K562 (cell line): ENCODE results near the gene C4A. TPM values are rescaled to one million over a fixed set of nuclear protein-coding genes. Genes with fewer than 3 reads are reported as not detected.

Experiments
- C11orf30 ChIP-seq: fragments of 450-650 bp; IDR thresholded peaks from 2 replicates; pipeline ENCODE4 v1.6.1; 2016; ENCODE audit warnings: low read depth, mild to moderate bottlenecking
- CBX3 ChIP-seq, 2 experiments: IDR thresholded peaks; 1 replicate in 1 of 2; 2 replicates in 1 of 2; pipeline ENCODE4 v1.6.1; 2012; ENCODE audit warnings: inconsistent platforms in 2 of 2, low read length in 2 of 2, borderline replicate concordance in 1 of 2, control low read depth in 1 of 2
- DMBX1 ChIP-seq: fragments of 250-450 bp; sonication (Bioruptor Pico); IDR thresholded peaks from 2 replicates; pipeline ENCODE4 v1.8.0; 2022; ENCODE audit warnings: inconsistent platforms, mild to moderate bottlenecking, moderate library complexity, borderline replicate concordance
- EP300 ChIP-seq: IDR thresholded peaks from 2 replicates; pipeline ENCODE4 v1.6.1; 2012; ENCODE audit warnings: low read length, improper control_type of control experiment
- HNRNPLL ChIP-seq: fragments of 200-400 bp; formaldehyde crosslinking; IDR thresholded peaks from 2 replicates; pipeline ENCODE4 v1.6.1; 2017; ENCODE audit warnings: low read length, low read depth, mild to moderate bottlenecking; ENCODE audit not compliant: poor library complexity, severe bottlenecking
- KDM4B ChIP-seq, 2 experiments: fragments of 450-650 bp in 1 of 2; sonication (generic) in 1 of 2; IDR thresholded peaks; 2 replicates each; pipeline ENCODE4 v1.6.1; 2016 to 2017; ENCODE audit warnings: borderline replicate concordance in 2 of 2, antibody characterized with exemption in 1 of 2, low read depth in 1 of 2, mild to moderate bottlenecking in 1 of 2
- L3MBTL2 ChIP-seq: fragments of 450-650 bp; IDR thresholded peaks from 2 replicates; pipeline ENCODE4 v1.6.1; 2016; ENCODE audit warnings: mild to moderate bottlenecking, moderate library complexity
- MEF2A ChIP-seq: IDR thresholded peaks from 2 replicates; pipeline ENCODE4 v1.6.1; 2011; ENCODE audit warnings: low read depth, mild to moderate bottlenecking, low read length, moderate library complexity; ENCODE audit not compliant: control insufficient read depth
- MEF2D ChIP-seq: conservative IDR thresholded peaks from 2 replicates; pipeline ENCODE4 v1.6.1; 2016; ENCODE audit warnings: low read depth, missing genetic modification characterization, missing compliant biosample characterization
- NCOA2 ChIP-seq, 2 experiments: fragments of 450-650 bp; IDR thresholded peaks; 2 replicates each; pipeline ENCODE4 v1.6.1; 2018; ENCODE audit warnings: mild to moderate bottlenecking in 2 of 2, moderate library complexity in 1 of 2; ENCODE audit not compliant: partially characterized antibody in 2 of 2
- NR2C1 ChIP-seq, 2 experiments: fragments of 450-650 bp; IDR thresholded peaks; 2 replicates each; pipeline ENCODE4 v1.6.1; 2017; ENCODE audit warnings: mild to moderate bottlenecking in 2 of 2, antibody characterized with exemption in 1 of 2, inconsistent platforms in 1 of 2, missing compliant biosample characterization in 1 of 2, missing genetic modification characterization in 1 of 2
- OTX1 ChIP-seq: fragments of 450-650 bp; formaldehyde crosslinking; IDR thresholded peaks from 2 replicates; pipeline ENCODE4 v1.4.0; 2022; ENCODE audit warnings: mild to moderate bottlenecking
- RAD21 ChIP-seq, 2 experiments: fragments of 250-450 bp in 1 of 2; fragments of 450-650 bp in 1 of 2; sonication (Bioruptor Pico) in 1 of 2; formaldehyde crosslinking in 1 of 2; IDR thresholded peaks in 1 of 2; conservative IDR thresholded peaks in 1 of 2; 2 replicates each; pipeline versions ENCODE4 v1.4.0 to v1.8.0; 2020 to 2022; ENCODE audit warnings: mild to moderate bottlenecking in 2 of 2, moderate library complexity in 1 of 2
- SIN3B ChIP-seq: fragments of 450-650 bp; IDR thresholded peaks from 2 replicates; pipeline ENCODE4 v1.6.1; 2017; ENCODE audit warnings: low read depth, mild to moderate bottlenecking, moderate library complexity
- SMAD3 ChIP-seq: fragments of 450-650 bp; formaldehyde crosslinking; conservative IDR thresholded peaks from 2 replicates; pipeline ENCODE4 v1.4.0; 2020; ENCODE audit warnings: mild to moderate bottlenecking
- SMARCA4 ChIP-seq: fragments of 450-650 bp; IDR thresholded peaks from 2 replicates; pipeline ENCODE4 v1.6.1; 2016
- SREBF1 ChIP-seq: fragments of 150-350 bp; IDR thresholded peaks from 2 replicates; pipeline ENCODE4 v1.6.1; 2014; ENCODE audit warnings: antibody characterized with exemption, low read depth, low read length, borderline replicate concordance
- SREBF2 ChIP-seq: sonication (generic); formaldehyde crosslinking; IDR thresholded peaks from 2 replicates; pipeline ENCODE4 v1.4.0; 2020; ENCODE audit warnings: mild to moderate bottlenecking, missing genetic modification reagents
- SRSF1 ChIP-seq: fragments of 200-400 bp; formaldehyde crosslinking; IDR thresholded peaks from 2 replicates; pipeline ENCODE4 v1.6.1; 2017; ENCODE audit warnings: mild to moderate bottlenecking, low read depth, low read length, moderate library complexity
- TAL1 ChIP-seq: fragments of 450-650 bp; IDR thresholded peaks from 2 replicates; pipeline ENCODE4 v1.6.1; 2016; ENCODE audit warnings: mild to moderate bottlenecking
- TCF3 ChIP-seq: sonication (generic); formaldehyde crosslinking; IDR thresholded peaks from 2 replicates; pipeline ENCODE4 v1.4.0; 2020; ENCODE audit warnings: mild to moderate bottlenecking, missing genetic modification reagents
- XRCC3 ChIP-seq: fragments of 450-650 bp; IDR thresholded peaks from 2 replicates; pipeline ENCODE4 v1.6.1; 2017; ENCODE audit warnings: mild to moderate bottlenecking, moderate library complexity
- XRCC4 ChIP-seq: IDR thresholded peaks from one replicate; pipeline ENCODE4 v1.6.1; 2011; ENCODE audit not compliant: insufficient read depth, insufficient read length; ENCODE audit errors: extremely low read depth
- ZBTB17 ChIP-seq: fragments of 450-650 bp; formaldehyde crosslinking; IDR thresholded peaks from 2 replicates; pipeline ENCODE4 v1.4.0; 2020; ENCODE audit warnings: mild to moderate bottlenecking
- ZNF146 ChIP-seq: IDR thresholded peaks from one replicate; pipeline ENCODE4 v1.6.1; 2018; ENCODE audit warnings: missing compliant biosample characterization; ENCODE audit not compliant: unreplicated experiment
- ZNF76 ChIP-seq: fragments of 250-450 bp; sonication (Bioruptor Pico); IDR thresholded peaks from 2 replicates; pipeline ENCODE4 v1.4.0; 2020; ENCODE audit warnings: mild to moderate bottlenecking, moderate library complexity, borderline replicate concordance
- ZNF766 ChIP-seq: fragments of 200-800 bp; sonication (Bioruptor generic); conservative IDR thresholded peaks from 2 replicates; pipeline ENCODE4 v1.6.1; 2016; ENCODE audit warnings: missing genetic modification characterization, missing compliant biosample characterization
- polyA plus RNA-seq, 8 experiments: library from polyadenylated mRNA; depleted of rRNA in 4 of 8; stranded (reverse) in 5 of 8; unstranded in 3 of 8; fragments of >200 nt; fragmentation: Nextera tagmentation in 2 of 8; fragmentation: Illumina TruSeq in 1 of 8; extraction: Ambion mirVana in 2 of 8; extraction: Trizol in 1 of 8; gene quantifications; 2 replicates each; pipeline versions ENCODE4 v1.2.1 to v1.2.3, GENCODE V29; 2011 to 2014; ENCODE audit warnings: inconsistent platforms in 1 of 8, missing spikeins in 1 of 8
- total RNA-seq, 7 experiments: library from RNA; depleted of rRNA in 6 of 7; stranded (reverse); fragments of >200 nt in 6 of 7; fragmentation: Illumina TruSeq in 2 of 7; extraction: Trizol in 2 of 7; gene quantifications; 2 replicates each; pipeline versions ENCODE4 v1.2.1 to v1.2.3, GENCODE V29; 2011 to 2021; ENCODE audit warnings: low replicate concordance in 1 of 7
- TF ChIP-seq, protein P1 (sequence below): sonication (generic); formaldehyde crosslinking; IDR thresholded peaks from 2 replicates; pipeline ENCODE4 v1.8.1; 2022; ENCODE audit warnings: missing genetic modification reagents
- TF ChIP-seq, protein P2 (sequence below): fragments of 250-450 bp; sonication (Bioruptor Pico); IDR thresholded peaks from 2 replicates; pipeline ENCODE4 v1.6.1; 2021; ENCODE audit warnings: mild to moderate bottlenecking

The C4A gene
- total and polyA plus RNA-seq, 9 of the 15 experiments (the other 6 are each of a cell fraction or from before 2014, with no cell fraction given) = 0.27 to 7.6 (median 5.0) TPM

DNA sequence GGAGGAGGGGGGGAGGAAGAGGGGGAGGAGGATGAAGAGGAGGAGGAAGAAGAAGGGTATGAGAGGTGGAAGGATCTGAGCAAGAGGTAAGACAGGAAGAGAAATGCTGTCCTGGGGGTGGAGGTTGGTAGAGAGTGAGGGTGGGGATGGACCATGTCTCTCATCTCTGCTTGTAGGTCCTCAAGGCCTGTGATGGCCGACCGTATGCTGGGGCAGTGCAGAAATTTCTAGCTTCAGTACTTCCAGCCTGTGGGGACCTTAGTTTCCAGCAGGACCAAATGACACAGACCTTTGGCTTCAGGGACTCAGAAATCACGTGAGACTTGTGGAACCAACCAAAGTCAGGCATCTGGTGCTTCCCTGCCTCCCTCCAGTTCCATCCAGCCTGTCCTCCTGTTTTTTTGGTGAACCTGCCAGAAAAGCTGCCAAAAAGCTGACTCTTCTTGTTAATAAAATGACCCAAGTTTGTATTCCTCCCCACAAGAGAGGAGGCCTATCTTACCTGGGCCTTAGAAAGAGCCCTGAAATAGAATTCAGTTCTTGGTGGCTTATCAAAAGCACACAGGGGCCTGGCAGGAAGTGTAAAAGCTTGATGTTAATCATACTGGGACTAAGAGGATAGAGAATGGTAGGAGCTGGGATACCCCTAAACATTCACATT lies 2.5 kb upstream of the C4A start (continued):
- TF ChIP-seq L3MBTL2 (peak; percentile 59; the same call in 1 of the 2 replicates), XRCC3 (no peak), SMAD3 (CRISPR knock-in tag) (0 out of 2 replicates have a peak, but pooled peaks have one; percentile 42), HNRNPLL (no peak), EP300 (peak; percentile 76; the same call in 1 of the 2 replicates), SREBF1 (no peak), TAL1 (peak; percentile 55; the same call in 1 of the 2 replicates), NR2C1 (IDR thresholded peaks at IDR 0.05) (no peak), NR2C1 (tag; IDR thresholded peaks at IDR 0.05) (0 out of 2 replicates have a peak, but pooled peaks have one; percentile 31), ZBTB17 (CRISPR knock-in tag) (0 out of 2 replicates have a peak, but pooled peaks have one; percentile 25), TCF3 (peak; percentile 65), OTX1 (CRISPR knock-in tag) (no peak), C11orf30 (peak; percentile 75), NCOA2 (IDR thresholded peaks at IDR 0.05; ENCODE audit: partially characterized antibody in 2 of 2) (no peak), SIN3B (no peak), SMARCA4 (peak; percentile 79), KDM4B (IDR thresholded peaks at IDR 0.05; ENCODE audit: borderline replicate concordance in 2 of 2, low read depth in 1 of 2) (0 out of 4 replicates have a peak, but pooled peaks of 1 of the 2 experiments have one; percentile 42), ZNF146 (CRISPR knock-in tag) (no peak), SRSF1 (no peak), ZNF766 (no peak), CBX3 (IDR thresholded peaks at IDR 0.05; ENCODE audit: borderline replicate concordance in 1 of 2, low read length in 2 of 2) (peak in 1 of 2 experiments; percentile 15; a peak in 1 of 3 replicates), MEF2D (tag) (no peak), MEF2A (peak; percentile 77), XRCC4 (no peak), DMBX1 (CRISPR knock-in tag) (peak; percentile 28), RAD21 (CRISPR knock-in tag; conservative IDR thresholded peaks at IDR 0.05 in 1 of 2, IDR thresholded peaks at IDR 0.05 in 1 of 2) (no peak), ZNF76 (CRISPR knock-in tag) (no peak), SREBF2 (CRISPR knock-in tag) (no peak)
- TF ChIP-seq, protein P1, sequence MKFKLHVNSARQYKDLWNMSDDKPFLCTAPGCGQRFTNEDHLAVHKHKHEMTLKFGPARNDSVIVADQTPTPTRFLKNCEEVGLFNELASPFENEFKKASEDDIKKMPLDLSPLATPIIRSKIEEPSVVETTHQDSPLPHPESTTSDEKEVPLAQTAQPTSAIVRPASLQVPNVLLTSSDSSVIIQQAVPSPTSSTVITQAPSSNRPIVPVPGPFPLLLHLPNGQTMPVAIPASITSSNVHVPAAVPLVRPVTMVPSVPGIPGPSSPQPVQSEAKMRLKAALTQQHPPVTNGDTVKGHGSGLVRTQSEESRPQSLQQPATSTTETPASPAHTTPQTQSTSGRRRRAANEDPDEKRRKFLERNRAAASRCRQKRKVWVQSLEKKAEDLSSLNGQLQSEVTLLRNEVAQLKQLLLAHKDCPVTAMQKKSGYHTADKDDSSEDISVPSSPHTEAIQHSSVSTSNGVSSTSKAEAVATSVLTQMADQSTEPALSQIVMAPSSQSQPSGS (CRISPR knock-in tag) = no peak
- TF ChIP-seq, protein P2, sequence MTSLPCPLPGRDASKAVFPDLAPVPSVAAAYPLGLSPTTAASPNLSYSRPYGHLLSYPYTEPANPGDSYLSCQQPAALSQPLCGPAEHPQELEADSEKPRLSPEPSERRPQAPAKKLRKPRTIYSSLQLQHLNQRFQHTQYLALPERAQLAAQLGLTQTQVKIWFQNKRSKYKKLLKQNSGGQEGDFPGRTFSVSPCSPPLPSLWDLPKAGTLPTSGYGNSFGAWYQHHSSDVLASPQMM = no peak
